Measurements from ENCODE around the gene PTPN11.
"Not testable (repeated sequence)": the region's sequence is repeated elsewhere in the genome, so short reads cannot be mapped to it uniquely, and the experiment has no call there.

PTPN11 gene

DNA sequence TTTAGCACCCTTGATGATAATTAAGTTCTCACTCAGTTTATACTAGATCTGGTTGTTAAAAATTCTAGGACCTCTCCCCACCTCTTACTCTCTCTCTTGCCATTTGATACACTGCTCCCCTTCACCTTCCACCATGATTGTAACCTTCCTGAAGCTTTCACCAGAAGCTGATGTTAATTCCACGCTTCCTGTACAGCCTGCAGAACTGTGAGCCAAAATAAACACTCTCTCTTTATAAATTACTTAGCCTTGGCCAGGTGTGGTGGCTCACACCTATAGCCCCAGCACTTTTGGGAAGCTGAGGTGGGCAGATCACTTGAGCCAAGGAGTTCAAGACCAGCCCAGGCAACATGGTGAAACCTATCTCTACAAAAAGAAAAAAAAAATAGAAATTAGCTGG is 25.4 kb upstream of the PTPN11 start:
- DNase-seq, result no peak
- POLR2A ChIA-PET, result no interaction called here
- 100% methylated on average over 1 of the region's 1 CpG for WGBS (ENCODE audit: insufficient coverage)
- Histone ChIP-seq H3K4me3 (ENCODE audit: control insufficient read depth in 1 of 7, extremely low read depth in 1 of 7, insufficient read depth in 4 of 7, low read depth in 2 of 7, low read length in 6 of 7) (no peak overlapping the region), H3K36me3 (ENCODE audit: control insufficient read depth in 4 of 4, insufficient read depth in 4 of 4, low read length in 3 of 4) (no peaks in the 10 kb centered on the region), H3K9me3 (ENCODE audit: control extremely low read depth in 1 of 5, control insufficient read depth in 4 of 5, insufficient read depth in 2 of 5, low read depth in 1 of 5, low read length in 4 of 5) (peaks cover 0 to 3% (median 0%) of the 10 kb centered on the region in 5 experiments), H3K27ac (ENCODE audit: insufficient read depth in 1 of 2, low read depth in 1 of 2, low read length in 2 of 2, poor library complexity in 1 of 2, severe bottlenecking in 2 of 2) (no peak overlapping the region), H3K4me1 (ENCODE audit: control extremely low read depth in 1 of 4, control insufficient read depth in 4 of 4, insufficient read depth in 4 of 4, low read length in 3 of 4) (no peaks in the 10 kb centered on the region), H3K27me3 (replicated peaks in 2 of 5; ENCODE audit: control insufficient read depth in 4 of 5, insufficient read depth in 5 of 5, low read length in 4 of 5) (peaks cover 0 to 3% (median 0%) of the 10 kb centered on the region in 5 experiments)
- CTCF ChIA-PET, result interaction anchor here (0.7 kb wide), 2 partner anchors 12 to 193 kb away, joined by 3 read pairs; no protein-coding TSS in a partner anchor

DNA sequence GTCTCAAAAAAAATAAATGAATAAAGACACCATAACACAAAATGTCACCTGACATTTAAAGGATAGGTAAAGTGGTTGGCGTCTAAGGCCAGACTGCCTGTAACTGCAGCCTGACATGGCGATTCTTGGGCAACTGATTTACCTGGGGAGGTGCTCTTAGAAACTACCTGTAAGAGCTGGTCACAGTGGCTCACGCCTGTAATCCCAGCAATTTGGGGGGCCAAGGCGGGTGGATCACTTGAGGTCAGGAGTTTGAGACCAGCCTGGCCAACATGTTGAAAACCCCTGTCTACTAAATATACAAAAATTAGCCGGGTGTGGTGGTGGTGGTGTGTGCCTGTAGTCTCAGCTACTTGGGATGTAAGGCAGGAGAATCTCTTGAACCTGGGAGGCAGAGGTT is 17.7 kb upstream of the PTPN11 start:
- Histone ChIP-seq H3K27me3 (replicated peaks in 2 of 5; ENCODE audit: control insufficient read depth in 4 of 5, insufficient read depth in 5 of 5, low read length in 4 of 5) (no peaks in the 10 kb centered on the region), H3K4me1 (ENCODE audit: control extremely low read depth in 1 of 4, control insufficient read depth in 4 of 4, insufficient read depth in 4 of 4, low read length in 3 of 4) (no peaks in the 10 kb centered on the region), H3K36me3 (ENCODE audit: control insufficient read depth in 4 of 4, insufficient read depth in 4 of 4, low read length in 3 of 4) (peaks cover 4 to 20% (median 16%) of the 10 kb centered on the region in 4 experiments), H3K27ac (ENCODE audit: insufficient read depth in 1 of 2, low read depth in 1 of 2, low read length in 2 of 2, poor library complexity in 1 of 2, severe bottlenecking in 2 of 2) (no peak overlapping the region), H3K4me3 (ENCODE audit: control insufficient read depth in 1 of 7, extremely low read depth in 1 of 7, insufficient read depth in 4 of 7, low read depth in 2 of 7, low read length in 6 of 7) (no peak overlapping the region), H3K9me3 (ENCODE audit: control extremely low read depth in 1 of 5, control insufficient read depth in 4 of 5, insufficient read depth in 2 of 5, low read depth in 1 of 5, low read length in 4 of 5) (no peaks in the 10 kb centered on the region)
- DNase-seq, result no peak
- ChIA-PET POLR2A (no interaction called here), CTCF (no interaction called here)
- 100% methylated on average over 2 of the region's 5 CpGs for WGBS (ENCODE audit: insufficient coverage)

DNA sequence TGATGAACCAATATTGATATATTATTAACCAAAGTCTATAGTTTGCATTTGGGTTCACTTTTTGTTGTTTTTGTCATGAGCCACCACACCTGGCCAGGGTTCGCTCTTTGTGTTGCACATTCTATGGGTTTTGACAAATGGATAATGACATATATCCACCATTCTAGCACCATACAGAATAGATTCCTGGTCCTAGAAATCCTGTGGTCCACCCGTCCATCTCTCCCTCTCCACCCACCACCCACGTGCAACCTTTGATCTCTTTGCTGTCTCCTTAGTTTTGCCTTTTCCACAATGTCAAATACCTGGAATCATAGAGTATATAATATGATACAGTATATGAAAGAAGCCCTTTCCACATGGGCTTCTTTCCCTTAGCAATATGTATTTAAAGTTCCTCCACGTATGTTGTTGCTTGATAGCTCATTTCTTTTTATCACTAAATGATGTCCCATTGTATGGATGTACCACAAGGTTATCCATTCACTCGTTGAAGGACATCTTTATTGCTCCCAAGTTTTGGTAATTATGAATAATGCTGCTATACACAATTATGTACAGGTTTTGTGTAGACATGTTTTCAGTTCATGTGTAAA is 16.7 kb upstream of the PTPN11 start:
- Histone ChIP-seq H3K27ac (ENCODE audit: insufficient read depth in 1 of 2, low read depth in 1 of 2, low read length in 2 of 2, poor library complexity in 1 of 2, severe bottlenecking in 2 of 2) (no peak overlapping the region), H3K27me3 (replicated peaks in 2 of 5; ENCODE audit: control insufficient read depth in 4 of 5, insufficient read depth in 5 of 5, low read length in 4 of 5) (no peaks in the 10 kb centered on the region), H3K4me3 (ENCODE audit: control insufficient read depth in 1 of 7, extremely low read depth in 1 of 7, insufficient read depth in 4 of 7, low read depth in 2 of 7, low read length in 6 of 7) (no peak overlapping the region), H3K36me3 (ENCODE audit: control insufficient read depth in 4 of 4, insufficient read depth in 4 of 4, low read length in 3 of 4) (peaks cover 13 to 29% (median 26%) of the 10 kb centered on the region in 4 experiments), H3K9me3 (ENCODE audit: control extremely low read depth in 1 of 5, control insufficient read depth in 4 of 5, insufficient read depth in 2 of 5, low read depth in 1 of 5, low read length in 4 of 5) (no peaks in the 10 kb centered on the region), H3K4me1 (ENCODE audit: control extremely low read depth in 1 of 4, control insufficient read depth in 4 of 4, insufficient read depth in 4 of 4, low read length in 3 of 4) (peaks cover 0 to 3% (median under 1%) of the 10 kb centered on the region in 4 experiments)
- ChIA-PET POLR2A (interaction anchor here (0.6 kb wide), 1 partner anchor 233 kb away, joined by 3 read pairs; no protein-coding TSS in a partner anchor), CTCF (no interaction called here)
- no peak for DNase-seq
- no CpG with 5 or more reads among the region's 5 CpGs for WGBS (ENCODE audit: insufficient coverage)

DNA sequence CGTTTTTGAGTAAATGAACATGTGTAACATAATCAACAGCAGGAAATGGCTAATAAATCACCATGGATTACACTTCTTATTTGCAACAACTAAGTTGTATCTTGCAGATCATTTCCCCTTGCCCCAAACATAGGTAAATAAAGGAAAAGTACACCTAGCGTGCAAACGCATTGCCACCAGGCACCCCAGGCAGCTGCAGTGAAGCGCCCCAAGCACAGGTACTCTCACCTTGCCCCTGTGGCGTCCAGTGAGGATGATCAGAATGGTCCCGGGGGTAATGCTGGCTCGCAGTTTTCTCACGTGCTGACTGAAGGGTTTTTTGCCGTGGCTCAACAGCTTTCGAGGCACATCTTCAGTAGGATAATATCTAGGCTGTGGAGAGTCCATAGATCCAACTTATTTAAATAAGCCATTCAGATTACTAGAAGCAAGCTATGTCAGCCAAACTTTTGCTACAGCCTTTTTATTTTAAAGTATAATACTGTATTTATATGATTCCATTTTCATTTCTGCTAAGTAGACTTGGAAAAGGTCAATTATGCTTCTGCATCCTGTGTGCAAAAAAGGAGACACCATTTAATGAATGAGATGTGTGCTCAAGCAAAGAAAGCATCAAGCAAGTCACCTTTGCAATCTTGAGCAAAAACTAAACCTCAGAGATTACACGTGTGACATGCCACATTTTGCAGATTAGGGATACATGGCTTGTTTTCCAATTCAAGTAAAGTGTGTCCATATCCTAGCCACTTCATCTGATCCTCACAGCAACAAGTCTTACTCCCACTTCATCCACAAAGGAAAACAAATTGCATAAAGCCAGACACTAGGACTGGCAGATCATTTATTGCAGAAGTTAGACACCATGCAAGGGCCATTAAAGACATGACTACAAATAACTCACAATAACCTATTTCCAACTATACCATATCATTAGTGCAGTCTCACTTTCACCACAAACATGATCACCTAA is 11.9 kb upstream of the PTPN11 start:
- H3K4me1 ChIP-seq (ENCODE audit: control extremely low read depth in 1 of 4, control insufficient read depth in 4 of 4, insufficient read depth in 4 of 4, low read length in 3 of 4), result peaks cover 10 to 22% (median 14%) of the 10 kb centered on the region in 4 experiments
- H3K36me3 ChIP-seq (ENCODE audit: control insufficient read depth in 4 of 4, insufficient read depth in 4 of 4, low read length in 3 of 4), result peaks cover 21 to 42% (median 32%) of the 10 kb centered on the region in 4 experiments
- peak overlapping the region in 1 of 2 experiments; percentile 96 for H3K27ac ChIP-seq (ENCODE audit: insufficient read depth in 1 of 2, low read depth in 1 of 2, low read length in 2 of 2, poor library complexity in 1 of 2, severe bottlenecking in 2 of 2)
- CTCF ChIA-PET, result no interaction called here
- POLR2A ChIA-PET, result no interaction called here
- H3K27me3 ChIP-seq (replicated peaks in 2 of 5; ENCODE audit: control insufficient read depth in 4 of 5, insufficient read depth in 5 of 5, low read length in 4 of 5), result no peaks in the 10 kb centered on the region
- no peaks in the 10 kb centered on the region for H3K9me3 ChIP-seq (ENCODE audit: control extremely low read depth in 1 of 5, control insufficient read depth in 4 of 5, insufficient read depth in 2 of 5, low read depth in 1 of 5, low read length in 4 of 5)
- WGBS (ENCODE audit: insufficient coverage), result 90% methylated on average over 2 of the region's 11 CpGs
- DNase-seq, result no peak
- H3K4me3 ChIP-seq (ENCODE audit: control insufficient read depth in 1 of 7, extremely low read depth in 1 of 7, insufficient read depth in 4 of 7, low read depth in 2 of 7, low read length in 6 of 7), result peak overlapping the region in 2 of 7 experiments; percentile 98 to 99

DNA sequence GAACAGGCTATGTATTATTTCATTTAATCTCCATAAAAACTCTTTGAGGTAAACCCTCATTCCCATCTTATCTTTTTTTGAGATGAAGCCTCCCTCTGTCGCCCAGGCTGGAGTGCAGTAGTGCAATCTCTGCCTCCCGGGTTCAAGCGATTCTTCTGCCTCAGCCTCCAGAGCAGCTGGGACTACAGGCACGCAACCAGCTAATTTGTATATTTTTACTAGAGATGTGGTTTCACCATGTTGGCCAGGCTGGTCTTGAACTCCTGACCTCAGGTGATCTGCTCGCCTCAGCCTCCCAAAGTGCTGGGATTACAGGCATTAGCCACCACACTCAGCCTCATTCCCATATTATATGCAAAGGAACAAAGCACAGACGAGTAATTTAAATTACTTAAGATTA is 11.1 kb upstream of the PTPN11 start:
- CTCF ChIA-PET, result not testable (repeated sequence)

DNA sequence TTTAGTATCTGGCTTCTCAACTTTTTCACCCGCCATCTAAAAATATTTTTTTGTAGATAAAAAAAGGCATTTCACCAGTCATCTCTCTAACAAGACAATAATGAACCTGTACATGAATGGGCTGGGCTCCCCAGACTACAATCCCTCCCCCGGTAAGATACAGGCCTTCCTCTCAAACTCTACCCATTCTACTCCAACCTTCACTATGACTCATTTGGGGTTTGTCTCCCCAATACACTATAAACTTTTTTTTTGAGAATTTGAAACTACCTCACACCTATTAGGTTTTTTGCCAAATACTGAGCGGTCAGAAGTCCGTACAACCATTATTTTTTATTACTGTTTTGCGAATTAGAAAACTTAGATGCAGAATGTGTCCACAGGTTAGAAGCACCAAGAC is 10.1 kb upstream of the PTPN11 start:
- H3K27ac ChIP-seq (ENCODE audit: insufficient read depth in 1 of 2, low read depth in 1 of 2, low read length in 2 of 2, poor library complexity in 1 of 2, severe bottlenecking in 2 of 2), result peak overlapping the region; percentile 91 to 96
- H3K27me3 ChIP-seq (replicated peaks in 2 of 5; ENCODE audit: control insufficient read depth in 4 of 5, insufficient read depth in 5 of 5, low read length in 4 of 5), result no peaks in the 10 kb centered on the region
- H3K9me3 ChIP-seq (ENCODE audit: control extremely low read depth in 1 of 5, control insufficient read depth in 4 of 5, insufficient read depth in 2 of 5, low read depth in 1 of 5, low read length in 4 of 5), result no peaks in the 10 kb centered on the region
- CTCF ChIA-PET, result no interaction called here
- DNase-seq, result peak in 2 of 3 donors; percentile 33 to 48
- peaks cover 21 to 42% (median 32%) of the 10 kb centered on the region in 4 experiments for H3K36me3 ChIP-seq (ENCODE audit: control insufficient read depth in 4 of 4, insufficient read depth in 4 of 4, low read length in 3 of 4)
- WGBS (ENCODE audit: insufficient coverage), result 17% methylated on average over 1 of the region's 5 CpGs
- H3K4me3 ChIP-seq (ENCODE audit: control insufficient read depth in 1 of 7, extremely low read depth in 1 of 7, insufficient read depth in 4 of 7, low read depth in 2 of 7, low read length in 6 of 7), result peak overlapping the region; percentile 86 to 99 (median 93)
- peaks cover 10 to 22% (median 14%) of the 10 kb centered on the region in 4 experiments for H3K4me1 ChIP-seq (ENCODE audit: control extremely low read depth in 1 of 4, control insufficient read depth in 4 of 4, insufficient read depth in 4 of 4, low read length in 3 of 4)
- POLR2A ChIA-PET, result no interaction called here

More for the DNA sequence above, 11.1 kb upstream of the PTPN11 start:
- 100% methylated on average over 2 of the region's 6 CpGs for WGBS (ENCODE audit: insufficient coverage)
- Histone ChIP-seq H3K27ac (ENCODE audit: insufficient read depth in 1 of 2, low read depth in 1 of 2, low read length in 2 of 2, poor library complexity in 1 of 2, severe bottlenecking in 2 of 2) (peak overlapping the region; percentile 25 to 96), H3K36me3 (ENCODE audit: control insufficient read depth in 4 of 4, insufficient read depth in 4 of 4, low read length in 3 of 4) (peaks cover 21 to 42% (median 32%) of the 10 kb centered on the region in 4 experiments), H3K4me1 (ENCODE audit: control extremely low read depth in 1 of 4, control insufficient read depth in 4 of 4, insufficient read depth in 4 of 4, low read length in 3 of 4) (peaks cover 10 to 22% (median 14%) of the 10 kb centered on the region in 4 experiments), H3K4me3 (ENCODE audit: control insufficient read depth in 1 of 7, extremely low read depth in 1 of 7, insufficient read depth in 4 of 7, low read depth in 2 of 7, low read length in 6 of 7) (peak overlapping the region in 4 of 7 experiments; percentile 1 to 99 (median 54))
- H3K9me3 ChIP-seq (ENCODE audit: control extremely low read depth in 1 of 5, control insufficient read depth in 4 of 5, insufficient read depth in 2 of 5, low read depth in 1 of 5, low read length in 4 of 5); H3K27me3 ChIP-seq (replicated peaks in 2 of 5; ENCODE audit: control insufficient read depth in 4 of 5, insufficient read depth in 5 of 5, low read length in 4 of 5); POLR2A ChIA-PET; DNase-seq: not testable (repeated sequence)
